ENCODE data around the gene DBI.

DBI gene

GRCh38 chr2:119366649-119367471 is at the start of gene DBI, which contains the start of gene C2orf76:
DBI (plus strand) TSS chr2:119366977; CDS start chr2:119367052, 75 bp downstream.
C2orf76 (minus strand) TSS chr2:119366834; CDS start chr2:119339959, 26,875 bp downstream.
- DNase-seq: peak; percentile 56 to 98 (median 95)

- DNase-seq: no peak
Observed at GRCh38 chr2:119317554-119317953, 49.2 kb upstream of the DBI start.

- no peak for DNase-seq
Observed at GRCh38 chr2:119319593-119319992, 47.2 kb upstream of the DBI start.

GRCh38 chr2:119323459-119323858 is 43.3 kb upstream of the DBI start:
- DNase-seq: no peak

GRCh38 chr2:119324685-119325270 is 42.0 kb upstream of the DBI start:
- no peak for DNase-seq

- no peak for DNase-seq
Observed at GRCh38 chr2:119326938-119327337, 39.8 kb upstream of the DBI start.

GRCh38 chr2:119327431-119327830 is 39.3 kb upstream of the DBI start:
- no peak for DNase-seq

- DNase-seq: no peak
Observed at GRCh38 chr2:119332953-119333352, 33.8 kb upstream of the DBI start.

GRCh38 chr2:119333360-119333759 is 33.4 kb upstream of the DBI start:
- DNase-seq: no peak

- DNase-seq: no peak
Observed at GRCh38 chr2:119333833-119334232, 32.9 kb upstream of the DBI start.

GRCh38 chr2:119337749-119338148 is 29.0 kb upstream of the DBI start:
- no peak for DNase-seq

GRCh38 chr2:119338272-119338671 is 28.5 kb upstream of the DBI start:
- no peak for DNase-seq

GRCh38 chr2:119338826-119339561 is 27.8 kb upstream of the DBI start:
- no peak for DNase-seq

- DNase-seq: no peak
Observed at GRCh38 chr2:119339562-119339923, 27.2 kb upstream of the DBI start.

GRCh38 chr2:119341684-119342083 is 25.1 kb upstream of the DBI start:
- no peak for DNase-seq

GRCh38 chr2:119349289-119349688 is 17.5 kb upstream of the DBI start:
- DNase-seq: no peak

- peak in 2 of 58 donors; percentile 18 to 19 for DNase-seq
Observed at GRCh38 chr2:119350311-119350998, 16.3 kb upstream of the DBI start.

- DNase-seq: no peak
Observed at GRCh38 chr2:119352357-119352756, 14.4 kb upstream of the DBI start.

GRCh38 chr2:119354860-119355259 is 11.9 kb upstream of the DBI start:
- DNase-seq: no peak

- no peak for DNase-seq
Observed at GRCh38 chr2:119359774-119360173, 7.0 kb upstream of the DBI start.

- no peak for DNase-seq
Observed at GRCh38 chr2:119360423-119360966, 6.3 kb upstream of the DBI start.
